ENCODE results near the gene KCNJ10. TPM values are rescaled to one million over a fixed set of nuclear protein-coding genes. Genes with fewer than 3 reads are reported as not detected.
"Not testable (repeated sequence)": the region's sequence is repeated elsewhere in the genome, so short reads cannot be mapped to it uniquely, and the experiment has no call there.

Gene KCNJ10
- total RNA-seq, 4 donors from 2014 or later: 6.5 to 13.5 (median 8.8) TPM

GRCh38 chr1:160052936-160053335 lies 17.0 kb downstream of the KCNJ10 start:
- Histone ChIP-seq H3K4me3 (no peak overlapping the region), H3K27me3 (peaks cover 0 to 5% of the 10 kb centered on the region in 2 donors), H3K4me1 (peaks cover 0 to 24% (median 6%) of the 10 kb centered on the region in 4 donors), H3K27ac (no peak overlapping the region), H3K9me3 (no peaks in the 10 kb centered on the region), H3K36me3 (no peaks in the 10 kb centered on the region)
- TF ChIP-seq EP300 (IDR thresholded peaks at IDR 0.05) (no peak), POLR2A (IDR thresholded peaks at IDR 0.05) (no peak), CTCF (IDR thresholded peaks at IDR 0.05) (no peak)
- WGBS, 2 donors: 56 to 67% methylated on average over 6 of the region's 6 CpGs
- no peak for DNase-seq (ENCODE audit: low spot score in 2 of 2)

DNA sequence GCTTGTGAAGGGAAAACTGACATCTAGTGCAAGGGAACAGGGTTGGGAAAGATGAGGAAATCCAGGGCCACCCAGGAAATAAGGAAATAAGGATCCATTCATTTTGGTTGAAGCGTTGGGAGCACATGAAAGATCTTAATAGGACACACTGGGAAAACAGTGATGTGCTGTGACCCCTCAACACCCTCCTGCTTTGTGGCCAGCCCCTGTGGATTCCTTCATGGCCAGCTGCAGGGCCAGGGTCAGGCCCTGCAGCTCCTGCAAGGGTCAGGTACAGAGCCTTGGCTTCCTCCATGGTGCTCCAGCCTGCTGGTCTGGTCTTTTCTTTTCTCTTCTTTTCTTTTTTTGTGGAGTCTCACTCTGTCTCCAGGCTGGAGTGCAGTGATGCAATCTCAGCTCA lies 19.3 kb downstream of the KCNJ10 start:
- TF ChIP-seq EP300 (IDR thresholded peaks at IDR 0.05): no peak
- no peak for TF ChIP-seq CTCF (IDR thresholded peaks at IDR 0.05)
- no peak for TF ChIP-seq POLR2A (IDR thresholded peaks at IDR 0.05)
- H3K27me3 ChIP-seq: no peaks in the 10 kb centered on the region
- no peaks in the 10 kb centered on the region for H3K36me3 ChIP-seq
- H3K4me3 ChIP-seq: no peak overlapping the region
- H3K4me1 ChIP-seq: peaks cover 0 to 46% (median 18%) of the 10 kb centered on the region in 4 donors
- 24 to 42% methylated on average over 1 of the region's 1 CpG for WGBS, 2 donors
- H3K9me3 ChIP-seq: no peaks in the 10 kb centered on the region
- DNase-seq (ENCODE audit: low spot score in 2 of 2): no peak
- H3K27ac ChIP-seq: no peak overlapping the region

GRCh38 chr1:160050182-160050581 lies 19.8 kb downstream of the KCNJ10 start:
- not testable (repeated sequence) for H3K9me3 ChIP-seq; H3K36me3 ChIP-seq; DNase-seq (ENCODE audit: low spot score in 2 of 2); H3K27me3 ChIP-seq; H3K27ac ChIP-seq; H3K4me3 ChIP-seq
- 37 to 53% methylated on average over 2 of the region's 2 CpGs for WGBS, 2 donors
- H3K4me1 ChIP-seq: peaks cover 0 to 46% (median 18%) of the 10 kb centered on the region in 4 donors

GRCh38 chr1:160049101-160049500 lies 20.9 kb downstream of the KCNJ10 start:
- Histone ChIP-seq H3K9me3 (no peaks in the 10 kb centered on the region), H3K27me3 (no peaks in the 10 kb centered on the region), H3K27ac (no peak overlapping the region), H3K36me3 (no peaks in the 10 kb centered on the region), H3K4me3 (no peak overlapping the region), H3K4me1 (peaks cover 0 to 42% (median 17%) of the 10 kb centered on the region in 4 donors)
- no peak for DNase-seq (ENCODE audit: low spot score in 2 of 2)
- no peak for TF ChIP-seq EP300 (IDR thresholded peaks at IDR 0.05)
- TF ChIP-seq POLR2A (IDR thresholded peaks at IDR 0.05): no peak
- no peak for TF ChIP-seq CTCF (IDR thresholded peaks at IDR 0.05)
- WGBS, 2 donors: 87 to 92% methylated on average over 3 of the region's 3 CpGs

GRCh38 chr1:160048335-160048734 lies 21.6 kb downstream of the KCNJ10 start:
- Histone ChIP-seq H3K27ac (peak overlapping the region in 1 of 4 donors; percentile 61), H3K9me3 (no peaks in the 10 kb centered on the region), H3K36me3 (no peaks in the 10 kb centered on the region), H3K27me3 (no peaks in the 10 kb centered on the region), H3K4me1 (peaks cover 0 to 41% (median 15%) of the 10 kb centered on the region in 4 donors), H3K4me3 (no peak overlapping the region)
- no peak for DNase-seq (ENCODE audit: low spot score in 2 of 2)
- no peak for TF ChIP-seq EP300 (IDR thresholded peaks at IDR 0.05)

DNA sequence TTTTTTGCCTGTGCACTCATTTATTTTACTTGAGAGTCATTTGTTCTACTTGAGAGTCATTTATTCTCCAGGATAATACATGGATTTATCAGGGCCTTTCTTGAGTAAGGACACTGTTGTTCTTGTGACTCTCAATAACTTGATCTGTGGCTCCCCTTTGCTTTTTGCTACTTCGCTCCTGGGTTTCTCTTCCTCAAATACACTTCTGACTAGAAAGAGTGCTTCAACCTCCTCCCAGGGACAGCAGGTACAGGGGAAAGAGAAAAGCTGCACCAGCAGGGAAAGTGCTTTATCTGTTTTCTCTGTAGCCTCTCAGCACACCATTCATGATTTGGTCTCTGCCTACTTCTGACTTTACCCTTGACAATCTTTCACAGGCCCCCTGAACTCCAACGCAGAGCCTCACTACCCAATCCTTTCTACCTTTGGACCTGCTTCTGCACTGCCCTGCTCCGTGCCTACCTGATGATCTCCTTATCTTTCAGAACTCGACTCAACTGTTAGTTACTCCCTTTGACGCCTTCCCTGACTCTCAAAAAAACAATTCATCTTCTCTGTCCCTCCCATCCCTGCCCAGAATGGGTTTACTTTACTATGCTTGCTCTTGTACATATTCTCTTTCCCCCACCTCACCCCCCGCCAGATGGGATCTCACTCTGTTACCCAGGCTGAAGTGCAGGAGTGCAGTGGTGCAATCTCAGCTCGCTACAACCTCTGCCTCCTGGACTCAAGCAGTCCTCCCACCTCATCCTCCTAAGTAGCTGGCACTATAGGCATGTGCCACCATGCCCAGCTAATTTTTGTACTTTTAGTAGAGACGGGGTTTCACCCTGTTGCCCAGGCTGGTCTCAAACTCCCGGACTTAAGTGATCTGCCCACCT lies 22.6 kb downstream of the KCNJ10 start:
- Histone ChIP-seq H3K9me3 (no peaks in the 10 kb centered on the region), H3K4me1 (peaks cover 0 to 43% (median 15%) of the 10 kb centered on the region in 4 donors), H3K36me3 (peaks cover 0 to under 1% (median 0%) of the 10 kb centered on the region in 3 donors), H3K27me3 (no peaks in the 10 kb centered on the region), H3K4me3 (no peak overlapping the region), H3K27ac (peak overlapping the region; percentile 4 to 61 (median 32))
- TF ChIP-seq EP300 (IDR thresholded peaks at IDR 0.05) (no peak), CTCF (IDR thresholded peaks at IDR 0.05) (no peak), POLR2A (IDR thresholded peaks at IDR 0.05) (no peak)
- DNase-seq (ENCODE audit: low spot score in 2 of 2): no peak
- WGBS, 2 donors: 72 to 76% methylated on average over 9 of the region's 9 CpGs
